HK-2 (cell line): ENCODE data around the gene PURA.

ENCODE experiments used
- DNase-seq: peaks from one replicate; pipeline ENCODE4 v3.0.0-alpha.2; 2018; ENCODE audit not compliant: unreplicated experiment

The PURA gene

GRCh38 chr5:140109759-140110645, 3.9 kb upstream of the PURA start:
- DNase-seq = no peak

GRCh38 chr5:140110646-140110957, 3.3 kb upstream of the PURA start:
- no peak for DNase-seq

GRCh38 chr5:140111011-140111858, 2.7 kb upstream of the PURA start:
- no peak for DNase-seq

- DNase-seq = no peak
Observed at GRCh38 chr5:140111859-140112551, 1.9 kb upstream of the PURA start.

GRCh38 chr5:140112685-140113179, 1.2 kb upstream of the PURA start:
- DNase-seq = no peak

- DNase-seq = no peak
Observed at GRCh38 chr5:140113180-140113698, 670 bp upstream of the PURA start.

- DNase-seq = peak; percentile 61
Observed at GRCh38 chr5:140114341-140115185, 654 bp downstream of the PURA start.

GRCh38 chr5:140115186-140115500, 1.2 kb downstream of the PURA start:
- no peak for DNase-seq

- DNase-seq = no peak
Observed at GRCh38 chr5:140116716-140117115, 2.8 kb downstream of the PURA start.

GRCh38 chr5:140117523-140117922, 3.6 kb downstream of the PURA start:
- no peak for DNase-seq

GRCh38 chr5:140118302-140118936, 4.5 kb downstream of the PURA start:
- DNase-seq = no peak

- no peak for DNase-seq
Observed at GRCh38 chr5:140125637-140126036, 11.7 kb downstream of the PURA start, which contains the start of gene IGIP. Gene IGIP (plus strand): TSS chr5:140125937. CDS start chr5:140128477, 2,540 bp downstream.

GRCh38 chr5:140126315-140127012, 12.6 kb downstream of the PURA start:
- DNase-seq = no peak

- DNase-seq = no peak
Observed at GRCh38 chr5:140128376-140128775, 14.5 kb downstream of the PURA start.

- no peak for DNase-seq
Observed at GRCh38 chr5:140130949-140131733, 17.2 kb downstream of the PURA start.

- peak; percentile 45 for DNase-seq
Observed at GRCh38 chr5:140131967-140132409, 18.1 kb downstream of the PURA start.

- no peak for DNase-seq
Observed at GRCh38 chr5:140133514-140134167, 19.7 kb downstream of the PURA start.

GRCh38 chr5:140134277-140134935, 20.5 kb downstream of the PURA start:
- no peak for DNase-seq
